GM12892 (cell line): Measurements from ENCODE around the gene FMN2.

ENCODE experiments used
- POLR2A ChIP-seq: IDR thresholded peaks from 2 replicates; pipeline ENCODE4 v1.6.1; 2011; ENCODE audit warnings: low read depth, low read length, control low read depth
- POLR2AphosphoS5 ChIP-seq: IDR thresholded peaks from 2 replicates; pipeline ENCODE4 v1.6.1; 2011; ENCODE audit warnings: low read depth, low read length, control low read depth
- TAF1 ChIP-seq: IDR thresholded peaks from 2 replicates; pipeline ENCODE4 v1.6.1; 2011; ENCODE audit warnings: low read depth, mild to moderate bottlenecking, control low read depth, low read length, borderline replicate concordance

- TF ChIP-seq POLR2AphosphoS5 (no peak), POLR2A (no peak), TAF1 (no peak)
These were observed 231.3 kb downstream of the FMN2 start for GRCh38 chr1:240322943-240323342.
